Measurements from ENCODE around the gene RARA.
A peak's percentile ranks its signal among the peaks of the same experiment; 100 is the strongest.
"Not testable (repeated sequence)": the region's sequence is repeated elsewhere in the genome, so short reads cannot be mapped to it uniquely, and the experiment has no call there.

Gene RARA

GRCh38 chr17:40298726-40299125, 10.3 kb upstream of the RARA start:
- DNase-seq (ENCODE audit: low spot score) = no peak

- not testable (repeated sequence) for DNase-seq (ENCODE audit: low spot score)
Observed at GRCh38 chr17:40299159-40299757, 9.7 kb upstream of the RARA start.

- no peak for DNase-seq (ENCODE audit: low spot score)
Observed at GRCh38 chr17:40301315-40301714, 7.7 kb upstream of the RARA start.

DNA sequence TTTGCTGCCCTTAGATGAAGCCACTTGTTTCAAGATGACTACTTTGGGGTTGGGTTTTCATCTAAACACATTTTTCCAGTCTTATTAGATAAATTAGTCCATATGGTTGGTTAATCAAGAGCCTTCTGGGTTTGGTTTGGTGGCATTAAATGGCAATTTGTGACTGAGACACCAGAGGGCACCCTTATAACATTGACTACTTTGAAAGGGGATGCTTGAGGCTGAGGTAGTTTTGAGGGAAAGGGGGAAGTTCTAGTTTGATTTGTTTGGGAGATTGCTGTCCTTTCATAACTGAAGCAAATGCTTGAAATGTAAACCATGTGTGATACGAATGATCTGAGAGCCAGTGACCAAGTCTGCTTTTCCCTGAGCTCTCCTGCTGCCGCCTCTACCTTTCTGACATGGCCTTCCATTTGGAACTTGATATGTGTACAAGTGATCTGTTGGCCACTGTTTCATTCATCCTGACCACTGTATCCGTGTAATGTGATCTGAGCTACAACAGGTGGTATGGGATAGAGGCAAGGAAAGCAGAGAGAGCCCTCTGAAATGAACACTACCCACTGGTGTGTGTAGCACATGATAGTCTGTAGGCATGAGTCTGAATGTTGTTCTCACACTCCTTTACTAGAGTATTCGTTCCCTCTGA, 5.8 kb upstream of the RARA start:
- peak; percentile 61 for DNase-seq (ENCODE audit: low spot score)

- no peak for DNase-seq (ENCODE audit: low spot score)
Observed at GRCh38 chr17:40303708-40304551, 5.0 kb upstream of the RARA start.

GRCh38 chr17:40304552-40304863, 4.5 kb upstream of the RARA start:
- not testable (repeated sequence) for DNase-seq (ENCODE audit: low spot score)

- not testable (repeated sequence) for DNase-seq (ENCODE audit: low spot score)
Observed at GRCh38 chr17:40304866-40305265, 4.1 kb upstream of the RARA start.

DNA sequence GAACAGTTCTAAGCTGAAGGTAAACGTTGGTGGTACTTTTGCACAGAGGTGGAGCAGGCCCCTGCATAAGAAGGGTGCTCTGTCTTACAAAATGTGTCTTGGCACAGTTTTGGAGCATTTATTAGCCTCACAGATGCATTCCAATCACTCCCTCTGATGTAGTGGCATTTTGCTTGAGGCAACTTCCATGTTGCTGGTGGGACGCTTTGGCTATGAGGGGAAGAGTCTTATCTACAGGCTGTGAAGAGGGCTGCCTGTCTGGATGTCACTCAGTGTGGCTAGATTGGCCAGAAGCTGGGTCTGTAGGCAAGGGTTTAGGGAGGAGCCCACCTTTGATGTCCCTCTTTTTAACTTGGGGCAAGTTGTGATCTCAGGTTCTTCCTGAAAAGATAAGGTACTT, 2.6 kb upstream of the RARA start:
- DNase-seq (ENCODE audit: low spot score) = no peak

DNA sequence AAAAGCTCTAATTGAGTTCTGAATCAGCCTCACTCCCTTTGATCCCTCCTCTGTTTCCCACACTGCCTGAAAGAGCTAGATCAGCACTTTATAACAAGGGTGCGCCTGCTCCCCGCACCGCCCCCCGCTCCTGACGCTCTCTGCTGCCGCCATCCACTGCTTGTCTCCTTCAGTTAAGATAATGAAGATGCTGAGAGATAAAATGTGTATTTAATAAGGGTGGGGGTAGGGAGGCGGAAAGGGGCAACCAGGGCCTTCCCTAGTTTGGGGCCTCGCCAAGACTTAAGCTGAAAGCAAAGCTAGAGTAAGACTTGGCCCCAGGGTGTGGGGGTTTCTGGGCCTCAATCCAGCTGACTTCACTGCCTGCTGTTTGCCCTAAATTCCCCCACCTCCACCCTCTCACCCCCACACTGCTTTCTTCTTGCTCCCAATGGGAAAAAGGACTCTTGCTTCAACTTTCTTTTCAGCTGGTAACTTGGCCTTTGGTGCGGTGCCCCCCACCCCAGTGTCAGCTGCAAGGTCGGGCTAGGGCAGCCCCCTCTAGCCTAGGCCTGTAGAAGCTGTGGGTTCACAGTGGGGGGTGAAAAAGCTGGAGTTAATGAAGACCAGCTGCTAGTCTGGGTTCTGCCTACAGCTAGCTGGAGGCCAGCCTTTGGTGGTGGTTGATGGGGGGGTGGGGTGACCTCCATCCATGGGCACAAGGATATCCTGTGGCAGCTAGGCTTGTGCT, 1.8 kb upstream of the RARA start:
- no peak for DNase-seq (ENCODE audit: low spot score)

GRCh38 chr17:40307740-40308239, 1.2 kb upstream of the RARA start:
- no peak for DNase-seq (ENCODE audit: low spot score)

- DNase-seq (ENCODE audit: low spot score) = no peak
Observed at GRCh38 chr17:40309949-40310510, 1.1 kb downstream of the RARA start.

DNA sequence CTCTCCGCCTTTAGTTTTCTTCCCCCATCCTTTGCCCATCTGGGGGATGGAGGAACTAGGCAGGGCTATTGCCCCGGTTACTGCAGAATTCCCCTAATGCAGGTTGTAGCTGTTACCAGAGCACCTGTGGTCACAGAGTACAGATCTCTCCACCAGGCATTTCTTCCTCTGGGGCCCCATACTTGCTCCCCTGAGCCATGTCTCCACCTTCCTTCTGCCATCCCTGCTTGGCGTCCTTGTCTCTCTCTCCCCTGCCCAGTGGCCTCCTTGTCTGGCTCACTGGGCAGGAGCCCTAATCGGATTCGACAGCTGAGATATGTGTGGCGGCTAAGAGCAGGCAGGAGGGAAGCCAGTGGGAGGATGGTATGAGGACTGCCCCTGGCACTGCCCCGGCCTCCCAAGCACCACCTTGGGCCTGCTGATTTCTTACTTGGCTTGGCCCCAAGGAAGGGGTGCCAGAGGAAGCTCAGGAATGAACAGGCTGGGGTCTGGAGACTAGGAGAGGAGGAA, 2.0 kb downstream of the RARA start:
- DNase-seq (ENCODE audit: low spot score) = no peak

DNA sequence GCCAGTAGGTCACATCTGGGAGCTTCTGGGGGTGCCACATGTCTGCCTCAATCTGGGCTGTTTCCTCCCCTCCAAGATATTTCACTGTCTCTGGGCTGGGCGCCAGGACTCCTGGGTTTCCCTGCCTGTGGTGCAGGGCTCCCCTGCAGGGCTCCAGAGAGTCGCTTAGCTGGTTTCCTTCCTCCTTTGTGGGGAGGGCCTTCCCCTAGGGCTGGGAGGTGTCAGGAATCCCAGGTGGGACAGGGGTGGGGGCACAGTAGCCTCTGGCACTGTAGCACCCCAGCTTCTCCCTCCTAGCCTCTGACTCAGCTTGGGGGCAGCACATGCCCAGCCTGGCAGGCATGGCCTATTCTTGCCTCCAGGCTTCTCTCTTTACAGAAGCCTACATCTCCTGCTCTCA, 2.6 kb downstream of the RARA start:
- no peak for DNase-seq (ENCODE audit: low spot score)

- peak; percentile 54 for DNase-seq (ENCODE audit: low spot score)
Observed at GRCh38 chr17:40312131-40312731, 3.3 kb downstream of the RARA start.

DNA sequence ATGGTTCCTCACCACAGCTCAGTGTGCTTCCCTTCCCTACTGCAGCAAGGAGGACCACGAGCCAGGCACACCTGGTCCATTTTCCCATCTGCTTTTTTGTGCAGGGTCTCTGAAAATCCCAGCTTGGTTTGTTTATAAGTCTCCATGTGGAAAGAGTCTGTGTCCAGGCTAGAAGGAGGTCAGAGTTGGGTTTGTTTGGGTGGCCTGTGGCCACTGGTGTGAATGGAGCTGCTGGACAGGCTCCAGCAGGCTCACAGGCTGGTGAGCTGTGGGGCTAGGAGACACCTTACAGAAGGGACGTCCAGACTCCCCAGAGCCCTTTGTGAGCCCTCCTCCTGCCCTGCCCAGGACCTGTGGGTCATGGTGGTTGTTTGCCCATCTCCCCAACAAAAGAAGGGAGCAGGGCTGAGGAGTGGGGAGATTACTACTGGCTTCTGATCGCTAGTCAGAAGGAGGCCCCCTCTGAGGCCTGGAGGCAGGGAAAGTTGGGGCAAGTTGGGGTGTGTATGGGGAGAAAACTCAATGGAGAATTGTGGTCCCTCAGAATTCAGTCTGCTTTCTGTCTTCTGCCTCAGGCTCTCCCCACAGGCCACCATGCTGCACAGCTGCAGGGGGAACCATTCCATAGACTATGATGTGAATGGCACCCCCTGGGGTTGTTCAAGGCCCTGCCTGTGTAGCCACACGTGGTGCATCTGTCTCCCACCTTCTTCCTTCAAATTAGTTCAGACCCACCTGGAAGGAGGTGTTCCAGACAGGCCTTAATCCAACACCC, 4.1 kb downstream of the RARA start:
- no peak for DNase-seq (ENCODE audit: low spot score)

GRCh38 chr17:40313668-40314583, 4.9 kb downstream of the RARA start:
- DNase-seq (ENCODE audit: low spot score) = no peak

- DNase-seq (ENCODE audit: low spot score) = no peak
Observed at GRCh38 chr17:40314584-40314956, 5.6 kb downstream of the RARA start.

DNA sequence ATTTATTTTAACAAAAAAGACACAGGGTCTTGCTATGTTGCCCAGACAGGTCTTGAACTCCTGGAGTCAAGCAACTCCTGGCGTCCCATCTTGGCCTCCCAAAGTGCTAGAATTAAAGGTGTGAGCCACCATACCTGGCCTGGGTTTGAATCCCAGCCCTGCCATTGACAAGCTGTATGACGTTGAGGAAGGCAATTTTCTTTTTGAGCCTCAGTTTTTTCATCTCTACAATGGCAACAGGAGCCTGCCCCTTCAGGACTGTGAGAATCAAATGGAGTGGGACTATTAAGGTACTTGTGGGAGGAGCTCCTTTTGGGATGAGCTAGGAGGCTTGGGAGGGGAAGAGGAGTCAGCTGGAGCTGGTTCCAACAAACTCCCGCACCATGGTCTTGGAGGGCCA, 6.2 kb downstream of the RARA start:
- DNase-seq (ENCODE audit: low spot score) = no peak

DNA sequence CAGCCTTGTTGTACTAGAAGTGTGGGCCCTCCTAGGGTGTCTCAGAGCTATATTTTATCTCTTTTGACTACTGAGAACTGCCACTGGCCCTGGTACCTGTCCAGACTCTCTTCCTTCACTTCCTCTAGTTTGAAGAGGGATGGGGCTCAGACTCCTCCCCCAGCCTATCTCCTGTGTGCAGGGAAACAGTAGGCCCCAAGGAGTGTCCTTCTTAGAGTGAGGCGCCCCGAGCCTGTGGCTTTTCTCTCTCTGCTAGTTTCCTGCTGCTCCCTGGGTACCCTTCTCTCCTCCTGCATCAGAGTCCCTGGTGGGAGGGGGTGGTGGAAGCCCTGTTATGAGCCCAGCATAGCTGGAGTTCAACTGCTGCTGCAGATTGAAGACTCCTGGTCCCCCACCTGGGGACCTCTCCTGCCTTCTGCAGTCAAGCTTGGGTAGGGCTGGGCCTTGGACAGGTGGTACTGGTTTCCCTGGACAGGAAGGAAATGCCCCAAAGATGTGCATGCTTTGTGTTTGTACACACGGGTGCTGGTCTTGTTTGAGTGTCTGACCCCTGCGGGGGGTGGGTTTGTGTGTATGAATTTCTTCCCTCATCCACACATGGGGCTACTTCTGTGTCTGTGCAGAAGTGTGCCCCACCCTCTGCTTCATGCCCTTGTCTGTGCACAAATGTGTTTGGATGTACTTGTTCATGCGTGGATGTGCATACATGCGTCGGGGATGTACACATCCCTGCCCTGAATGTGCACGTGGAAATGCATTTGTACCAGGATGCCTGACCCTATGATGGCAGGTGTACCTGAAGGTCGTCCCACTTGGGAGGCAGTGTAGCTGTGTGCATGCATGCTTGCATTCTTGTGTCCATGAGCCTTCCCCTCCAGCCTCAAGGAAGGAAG, 6.9 kb downstream of the RARA start:
- no peak for DNase-seq (ENCODE audit: low spot score)

Data from putamen (tissue), 1 donor.